ENCODE results near the gene PSMA3. TPM values are rescaled to one million over a fixed set of nuclear protein-coding genes. Genes with fewer than 3 reads are reported as not detected.
A peak's percentile ranks its signal among the peaks of the same experiment; 100 is the strongest.

Gene PSMA3
- total RNA-seq, 1 donor from 2014 or later = 132 TPM

GRCh38 chr14:58299401-58300330, 55.0 kb downstream of the PSMA3 start:
- peaks cover 12% of the 10 kb centered on the region for H3K36me3 Mint-ChIP-seq (ENCODE audit: low read depth)
- H3K27ac Mint-ChIP-seq (ENCODE audit: unreplicated experiment) = peak overlapping the region; percentile 88
- H3K4me1 Mint-ChIP-seq (ENCODE audit: low read depth) = peaks cover 32% of the 10 kb centered on the region
- peak; percentile 86 for DNase-seq (ENCODE audit: low spot score)
- H3K4me3 Mint-ChIP-seq (ENCODE audit: unreplicated experiment) = peak overlapping the region; percentile 86
- TF ChIP-seq, protein P1, sequence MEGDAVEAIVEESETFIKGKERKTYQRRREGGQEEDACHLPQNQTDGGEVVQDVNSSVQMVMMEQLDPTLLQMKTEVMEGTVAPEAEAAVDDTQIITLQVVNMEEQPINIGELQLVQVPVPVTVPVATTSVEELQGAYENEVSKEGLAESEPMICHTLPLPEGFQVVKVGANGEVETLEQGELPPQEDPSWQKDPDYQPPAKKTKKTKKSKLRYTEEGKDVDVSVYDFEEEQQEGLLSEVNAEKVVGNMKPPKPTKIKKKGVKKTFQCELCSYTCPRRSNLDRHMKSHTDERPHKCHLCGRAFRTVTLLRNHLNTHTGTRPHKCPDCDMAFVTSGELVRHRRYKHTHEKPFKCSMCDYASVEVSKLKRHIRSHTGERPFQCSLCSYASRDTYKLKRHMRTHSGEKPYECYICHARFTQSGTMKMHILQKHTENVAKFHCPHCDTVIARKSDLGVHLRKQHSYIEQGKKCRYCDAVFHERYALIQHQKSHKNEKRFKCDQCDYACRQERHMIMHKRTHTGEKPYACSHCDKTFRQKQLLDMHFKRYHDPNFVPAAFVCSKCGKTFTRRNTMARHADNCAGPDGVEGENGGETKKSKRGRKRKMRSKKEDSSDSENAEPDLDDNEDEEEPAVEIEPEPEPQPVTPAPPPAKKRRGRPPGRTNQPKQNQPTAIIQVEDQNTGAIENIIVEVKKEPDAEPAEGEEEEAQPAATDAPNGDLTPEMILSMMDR (IDR thresholded peaks at IDR 0.05) = no peak
- no peaks in the 10 kb centered on the region for H3K9me3 Mint-ChIP-seq (ENCODE audit: low read depth)
- no peaks in the 10 kb centered on the region for H3K27me3 Mint-ChIP-seq (ENCODE audit: low read depth)

GRCh38 chr14:58301416-58301815, 56.8 kb downstream of the PSMA3 start:
- no peaks in the 10 kb centered on the region for H3K27me3 Mint-ChIP-seq (ENCODE audit: low read depth)
- peaks cover 19% of the 10 kb centered on the region for H3K36me3 Mint-ChIP-seq (ENCODE audit: low read depth)
- DNase-seq (ENCODE audit: low spot score) = no peak
- H3K4me3 Mint-ChIP-seq (ENCODE audit: unreplicated experiment) = no peak overlapping the region
- H3K4me1 Mint-ChIP-seq (ENCODE audit: low read depth) = peaks cover 22% of the 10 kb centered on the region
- no peak overlapping the region for H3K27ac Mint-ChIP-seq (ENCODE audit: unreplicated experiment)
- H3K9me3 Mint-ChIP-seq (ENCODE audit: low read depth) = no peaks in the 10 kb centered on the region
- TF ChIP-seq, protein P1 (IDR thresholded peaks at IDR 0.05) = no peak

DNA sequence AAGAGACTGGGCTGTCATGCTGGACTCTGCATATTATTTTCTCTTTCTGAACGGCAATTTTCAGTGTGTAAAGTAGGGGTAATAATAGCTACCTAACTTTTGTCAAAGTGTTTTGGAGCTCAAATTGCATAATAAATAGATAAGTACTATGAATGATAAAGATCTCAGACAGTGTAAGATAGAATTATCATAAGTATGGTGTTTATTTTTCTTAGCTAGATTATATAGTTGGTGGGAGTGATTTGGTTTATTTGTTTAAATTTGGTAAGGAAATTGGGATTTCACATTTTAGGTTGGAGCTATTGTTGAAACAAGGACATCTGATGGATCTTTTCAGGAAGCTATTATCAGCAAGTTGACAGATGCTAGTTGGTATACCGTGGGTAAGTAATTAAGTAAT, 61.1 kb downstream of the PSMA3 start:
- H3K27ac Mint-ChIP-seq (ENCODE audit: unreplicated experiment) = no peak overlapping the region
- H3K9me3 Mint-ChIP-seq (ENCODE audit: low read depth) = no peaks in the 10 kb centered on the region
- H3K36me3 Mint-ChIP-seq (ENCODE audit: low read depth) = peaks cover 25% of the 10 kb centered on the region
- TF ChIP-seq, protein P1 (IDR thresholded peaks at IDR 0.05) = no peak
- no peak overlapping the region for H3K4me3 Mint-ChIP-seq (ENCODE audit: unreplicated experiment)
- no peak for DNase-seq (ENCODE audit: low spot score)
- H3K27me3 Mint-ChIP-seq (ENCODE audit: low read depth) = no peaks in the 10 kb centered on the region
- peaks cover 6% of the 10 kb centered on the region for H3K4me1 Mint-ChIP-seq (ENCODE audit: low read depth)

DNA sequence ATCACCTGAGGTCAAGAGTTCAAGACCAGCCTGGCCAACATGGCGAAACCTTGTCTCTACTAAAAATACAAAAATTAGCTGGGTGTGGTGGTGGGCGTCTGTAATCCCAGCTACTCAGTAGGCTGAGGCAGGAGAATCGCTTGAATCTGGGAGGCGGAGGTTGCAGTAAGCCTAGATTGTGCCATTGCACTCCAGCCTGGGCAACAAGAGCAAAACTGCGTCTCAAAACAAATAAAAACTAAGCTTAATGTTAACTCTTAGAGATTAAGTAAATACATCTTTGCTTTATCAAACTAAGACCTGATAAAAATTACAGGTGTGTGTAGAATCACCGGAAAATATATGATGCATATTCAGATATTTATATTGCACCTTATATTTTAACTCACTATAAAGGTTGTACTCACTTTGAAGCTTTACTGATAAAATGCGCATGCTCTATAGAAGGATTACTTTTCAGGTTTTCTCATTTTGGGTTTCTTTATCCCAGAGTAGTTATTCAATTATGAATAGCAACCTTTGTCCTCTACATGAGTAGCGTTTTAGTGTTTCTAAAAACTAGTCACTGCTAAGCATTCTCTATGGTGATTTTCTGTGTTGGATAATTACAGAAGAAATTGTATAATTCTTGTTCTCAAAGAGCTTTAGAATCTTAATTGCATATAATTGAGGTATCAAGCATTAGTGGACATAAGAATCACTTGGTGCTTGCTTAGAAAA, 63.1 kb downstream of the PSMA3 start:
- H3K27me3 Mint-ChIP-seq (ENCODE audit: low read depth) = no peaks in the 10 kb centered on the region
- TF ChIP-seq, protein P1 (IDR thresholded peaks at IDR 0.05) = no peak
- no peaks in the 10 kb centered on the region for H3K9me3 Mint-ChIP-seq (ENCODE audit: low read depth)
- H3K27ac Mint-ChIP-seq (ENCODE audit: unreplicated experiment) = no peak overlapping the region
- peaks cover 20% of the 10 kb centered on the region for H3K36me3 Mint-ChIP-seq (ENCODE audit: low read depth)
- H3K4me3 Mint-ChIP-seq (ENCODE audit: unreplicated experiment) = no peak overlapping the region
- H3K4me1 Mint-ChIP-seq (ENCODE audit: low read depth) = peaks cover 6% of the 10 kb centered on the region
- DNase-seq (ENCODE audit: low spot score) = no peak

DNA sequence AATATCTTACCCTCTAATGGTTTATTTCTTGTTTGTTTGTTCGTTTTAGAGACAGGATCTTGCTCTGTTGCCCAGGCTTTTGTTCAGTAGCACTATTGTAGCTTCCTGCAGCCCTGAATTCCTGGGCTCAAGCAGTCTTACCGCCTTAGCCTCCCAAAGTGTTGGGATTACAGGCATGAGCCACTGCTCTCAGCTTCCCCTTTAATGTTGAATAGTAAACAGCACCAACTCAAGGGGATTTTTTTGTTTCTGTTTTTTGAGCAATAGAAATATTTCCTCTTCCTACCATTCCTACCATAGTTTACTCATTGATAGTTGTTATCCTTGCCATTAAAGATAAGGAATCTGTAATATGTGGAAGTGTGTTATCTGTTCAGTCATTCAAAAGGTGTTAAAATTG, 64.4 kb downstream of the PSMA3 start:
- H3K4me1 Mint-ChIP-seq (ENCODE audit: low read depth) = peaks cover 6% of the 10 kb centered on the region
- H3K27ac Mint-ChIP-seq (ENCODE audit: unreplicated experiment) = no peak overlapping the region
- TF ChIP-seq, protein P1 (IDR thresholded peaks at IDR 0.05) = no peak

More for the DNA sequence above, 64.4 kb downstream of the PSMA3 start:
- no peaks in the 10 kb centered on the region for H3K9me3 Mint-ChIP-seq (ENCODE audit: low read depth)
- H3K4me3 Mint-ChIP-seq (ENCODE audit: unreplicated experiment) = no peak overlapping the region
- H3K36me3 Mint-ChIP-seq (ENCODE audit: low read depth) = peaks cover 18% of the 10 kb centered on the region
- no peaks in the 10 kb centered on the region for H3K27me3 Mint-ChIP-seq (ENCODE audit: low read depth)
- no peak for DNase-seq (ENCODE audit: low spot score)
